ENCODE data around the gene MTHFD2L. TPM values are rescaled to one million over a fixed set of nuclear protein-coding genes. Genes with fewer than 3 reads are reported as not detected.

The MTHFD2L gene
- total RNA-seq, 1 experiment from 2014 or later: 9.4 TPM

DNA sequence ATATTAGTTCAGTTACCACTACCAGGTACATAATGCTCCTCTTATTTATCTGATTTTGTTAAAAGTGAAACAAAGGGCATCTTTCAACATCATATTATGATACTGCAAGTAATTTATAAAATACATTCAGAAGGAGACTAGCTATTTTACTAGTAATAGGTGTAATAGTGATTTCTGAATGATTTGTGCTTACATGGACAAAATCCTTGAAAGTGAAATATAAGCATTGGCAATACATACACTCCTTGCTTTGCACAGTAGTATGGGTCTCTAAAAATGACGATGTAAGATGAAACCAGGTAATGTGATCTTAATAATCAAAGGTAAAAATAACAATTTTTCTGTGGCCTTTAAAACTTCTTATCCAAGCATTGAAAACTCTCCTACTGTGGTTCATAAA, 17.5 kb downstream of the MTHFD2L start (continued):
- TF ChIP-seq, protein P1, sequence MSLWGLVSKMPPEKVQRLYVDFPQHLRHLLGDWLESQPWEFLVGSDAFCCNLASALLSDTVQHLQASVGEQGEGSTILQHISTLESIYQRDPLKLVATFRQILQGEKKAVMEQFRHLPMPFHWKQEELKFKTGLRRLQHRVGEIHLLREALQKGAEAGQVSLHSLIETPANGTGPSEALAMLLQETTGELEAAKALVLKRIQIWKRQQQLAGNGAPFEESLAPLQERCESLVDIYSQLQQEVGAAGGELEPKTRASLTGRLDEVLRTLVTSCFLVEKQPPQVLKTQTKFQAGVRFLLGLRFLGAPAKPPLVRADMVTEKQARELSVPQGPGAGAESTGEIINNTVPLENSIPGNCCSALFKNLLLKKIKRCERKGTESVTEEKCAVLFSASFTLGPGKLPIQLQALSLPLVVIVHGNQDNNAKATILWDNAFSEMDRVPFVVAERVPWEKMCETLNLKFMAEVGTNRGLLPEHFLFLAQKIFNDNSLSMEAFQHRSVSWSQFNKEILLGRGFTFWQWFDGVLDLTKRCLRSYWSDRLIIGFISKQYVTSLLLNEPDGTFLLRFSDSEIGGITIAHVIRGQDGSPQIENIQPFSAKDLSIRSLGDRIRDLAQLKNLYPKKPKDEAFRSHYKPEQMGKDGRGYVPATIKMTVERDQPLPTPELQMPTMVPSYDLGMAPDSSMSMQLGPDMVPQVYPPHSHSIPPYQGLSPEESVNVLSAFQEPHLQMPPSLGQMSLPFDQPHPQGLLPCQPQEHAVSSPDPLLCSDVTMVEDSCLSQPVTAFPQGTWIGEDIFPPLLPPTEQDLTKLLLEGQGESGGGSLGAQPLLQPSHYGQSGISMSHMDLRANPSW (CRISPR knock-in tag; conservative IDR thresholded peaks at IDR 0.05; ENCODE audit: low read depth): no peak
- TF ChIP-seq, protein P2, sequence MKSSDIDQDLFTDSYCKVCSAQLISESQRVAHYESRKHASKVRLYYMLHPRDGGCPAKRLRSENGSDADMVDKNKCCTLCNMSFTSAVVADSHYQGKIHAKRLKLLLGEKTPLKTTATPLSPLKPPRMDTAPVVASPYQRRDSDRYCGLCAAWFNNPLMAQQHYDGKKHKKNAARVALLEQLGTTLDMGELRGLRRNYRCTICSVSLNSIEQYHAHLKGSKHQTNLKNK (CRISPR knock-in tag; IDR thresholded peaks at IDR 0.05): no peak
- no peak for TF ChIP-seq GTF2I (CRISPR knock-in tag; conservative IDR thresholded peaks at IDR 0.05)
- no peak for TF ChIP-seq RELA (CRISPR knock-in tag; IDR thresholded peaks at IDR 0.05; ENCODE audit: borderline replicate concordance)
- TF ChIP-seq, protein P3, sequence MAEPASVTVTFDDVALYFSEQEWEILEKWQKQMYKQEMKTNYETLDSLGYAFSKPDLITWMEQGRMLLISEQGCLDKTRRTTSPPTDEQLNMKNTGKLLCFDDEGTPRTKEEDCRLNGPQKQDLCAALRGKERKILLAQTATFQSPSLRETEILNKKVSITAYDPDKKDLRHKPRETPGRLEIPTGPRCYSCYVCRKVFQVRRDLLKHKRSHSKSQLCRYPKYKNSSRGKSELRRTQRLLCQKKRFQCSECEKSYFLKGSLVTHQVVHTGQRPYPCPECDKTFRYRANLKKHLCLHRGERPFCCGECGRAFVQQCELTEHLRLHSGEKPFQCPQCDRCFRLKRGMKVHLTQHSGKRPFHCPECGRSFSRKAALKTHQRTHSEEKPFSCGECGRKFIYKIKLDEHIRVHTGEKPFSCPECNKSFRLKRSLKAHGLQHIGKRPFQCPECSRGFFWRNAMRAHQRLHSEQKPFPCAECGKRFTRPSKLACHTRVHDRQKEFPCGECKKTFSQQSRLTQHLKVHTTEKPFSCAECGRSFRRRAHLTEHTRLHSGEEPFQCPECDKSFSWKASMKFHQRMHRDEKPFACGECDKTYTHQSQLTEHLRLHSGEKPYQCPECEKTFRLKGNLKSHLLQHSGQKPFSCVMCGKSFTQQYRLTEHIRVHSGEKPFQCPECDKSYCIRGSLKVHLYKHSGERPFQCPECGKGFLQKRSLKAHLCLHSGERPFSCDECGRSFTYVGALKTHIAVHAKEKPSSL (CRISPR knock-in tag; conservative IDR thresholded peaks at IDR 0.05): no peak
- no peak for TF ChIP-seq ZNF423 (CRISPR knock-in tag; IDR thresholded peaks at IDR 0.05)
- TF ChIP-seq FOXP1 (CRISPR knock-in tag; IDR thresholded peaks at IDR 0.05; ENCODE audit: borderline replicate concordance): no peak
- no peak for TF ChIP-seq CREB1 (CRISPR knock-in tag; IDR thresholded peaks at IDR 0.05)

DNA sequence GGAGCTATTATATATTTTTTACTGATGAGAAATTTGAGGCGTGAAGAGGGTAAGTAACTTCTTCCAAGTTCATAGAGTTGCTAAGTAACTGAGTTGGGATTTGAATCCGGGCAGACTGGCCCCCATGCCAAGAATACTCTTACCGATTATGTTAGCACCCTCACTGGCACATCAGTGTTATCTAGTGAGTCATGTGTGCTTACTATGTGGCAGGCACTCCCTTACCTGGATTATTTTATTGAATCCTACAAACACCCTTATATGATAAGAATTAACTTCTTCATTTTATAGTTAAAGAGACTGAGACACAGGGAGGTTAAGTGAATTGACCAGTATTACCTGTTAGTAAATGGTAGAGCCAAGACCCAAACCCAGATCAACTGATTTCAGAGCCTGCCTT, 20.9 kb downstream of the MTHFD2L start:
- CTCF ChIA-PET: no interaction called here
- Mint-ChIP-seq H3K4me3 (no peak overlapping the region), H3K9me3 (no peaks in the 10 kb centered on the region), H3K4me1 (peaks cover 9% of the 10 kb centered on the region), H3K36me3 (no peaks in the 10 kb centered on the region), H3K27me3 (ENCODE audit: low read depth) (no peaks in the 10 kb centered on the region), H3K27ac (no peak overlapping the region)
- no peak for DNase-seq (ENCODE audit: low spot score)
- TF ChIP-seq, protein P4, sequence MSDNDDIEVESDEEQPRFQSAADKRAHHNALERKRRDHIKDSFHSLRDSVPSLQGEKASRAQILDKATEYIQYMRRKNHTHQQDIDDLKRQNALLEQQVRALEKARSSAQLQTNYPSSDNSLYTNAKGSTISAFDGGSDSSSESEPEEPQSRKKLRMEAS (CRISPR knock-in tag; IDR thresholded peaks at IDR 0.05): no peak
- TF ChIP-seq, protein P5, sequence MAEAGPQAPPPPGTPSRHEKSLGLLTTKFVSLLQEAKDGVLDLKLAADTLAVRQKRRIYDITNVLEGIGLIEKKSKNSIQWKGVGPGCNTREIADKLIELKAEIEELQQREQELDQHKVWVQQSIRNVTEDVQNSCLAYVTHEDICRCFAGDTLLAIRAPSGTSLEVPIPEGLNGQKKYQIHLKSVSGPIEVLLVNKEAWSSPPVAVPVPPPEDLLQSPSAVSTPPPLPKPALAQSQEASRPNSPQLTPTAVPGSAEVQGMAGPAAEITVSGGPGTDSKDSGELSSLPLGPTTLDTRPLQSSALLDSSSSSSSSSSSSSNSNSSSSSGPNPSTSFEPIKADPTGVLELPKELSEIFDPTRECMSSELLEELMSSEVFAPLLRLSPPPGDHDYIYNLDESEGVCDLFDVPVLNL (CRISPR knock-in tag; IDR thresholded peaks at IDR 0.05; ENCODE audit: borderline replicate concordance, low read depth): no peak
- no peak for TF ChIP-seq MYBL2 (CRISPR knock-in tag; IDR thresholded peaks at IDR 0.05)
- TF ChIP-seq, protein P6, sequence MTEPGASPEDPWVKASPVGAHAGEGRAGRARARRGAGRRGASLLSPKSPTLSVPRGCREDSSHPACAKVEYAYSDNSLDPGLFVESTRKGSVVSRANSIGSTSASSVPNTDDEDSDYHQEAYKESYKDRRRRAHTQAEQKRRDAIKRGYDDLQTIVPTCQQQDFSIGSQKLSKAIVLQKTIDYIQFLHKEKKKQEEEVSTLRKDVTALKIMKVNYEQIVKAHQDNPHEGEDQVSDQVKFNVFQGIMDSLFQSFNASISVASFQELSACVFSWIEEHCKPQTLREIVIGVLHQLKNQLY (CRISPR knock-in tag; IDR thresholded peaks at IDR 0.05): no peak
- POLR2A ChIA-PET: no interaction called here
- ATAC-seq: no peak

DNA sequence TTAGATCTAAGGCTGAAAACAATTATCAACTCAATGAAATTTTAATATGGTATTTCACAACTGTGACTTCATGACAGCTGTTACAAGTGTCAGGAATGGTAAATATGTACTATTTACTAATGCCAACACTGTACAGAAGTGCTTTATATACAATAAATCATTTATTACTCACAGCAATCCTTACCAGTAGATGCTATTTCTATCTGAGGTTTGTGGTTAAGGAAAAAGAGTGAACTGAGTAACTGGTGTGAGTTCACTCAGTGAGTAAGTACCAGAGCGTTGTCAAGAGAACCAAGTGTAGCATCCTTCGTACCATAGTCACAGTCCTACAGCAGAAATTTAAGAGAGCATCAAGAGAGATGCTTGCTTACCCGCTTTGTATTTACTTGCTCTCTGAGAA, 23.3 kb downstream of the MTHFD2L start:
- Mint-ChIP-seq H3K4me3 (no peak overlapping the region), H3K36me3 (no peaks in the 10 kb centered on the region), H3K27me3 (ENCODE audit: low read depth) (no peaks in the 10 kb centered on the region), H3K9me3 (no peaks in the 10 kb centered on the region), H3K27ac (no peak overlapping the region), H3K4me1 (peaks cover 3% of the 10 kb centered on the region)
- ChIA-PET POLR2A (no interaction called here), CTCF (no interaction called here)
- TF ChIP-seq ZNF396 (CRISPR knock-in tag; IDR thresholded peaks at IDR 0.05; ENCODE audit: borderline replicate concordance): no peak
- DNase-seq (ENCODE audit: low spot score) (no peak), ATAC-seq (no peak)
